ENCODE measurements around the gene KDM2B. TPM values are rescaled to one million over a fixed set of nuclear protein-coding genes. Genes with fewer than 3 reads are reported as not detected.

Gene KDM2B
- total RNA-seq, 1 donor from 2014 or later: 79.2 TPM

DNA sequence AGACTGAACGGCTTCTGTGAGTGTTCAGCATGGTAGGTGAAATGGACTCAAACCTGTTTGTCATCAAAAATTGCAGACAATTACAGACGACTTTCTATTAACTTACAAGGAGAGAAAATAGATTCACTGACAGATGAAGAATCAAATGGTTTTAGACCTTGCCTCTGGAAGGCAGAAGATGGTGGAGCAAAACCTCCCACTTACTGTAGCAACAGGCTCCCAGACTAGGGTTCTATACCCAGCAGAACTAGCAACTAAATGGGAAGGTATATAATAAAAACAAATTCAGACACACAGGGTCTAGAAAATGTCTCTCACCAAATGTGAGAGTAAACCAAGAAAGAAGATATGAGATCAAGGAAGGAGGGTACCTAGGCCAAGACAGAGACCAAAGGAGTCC lies 144.1 kb downstream of the KDM2B start:
- Mint-ChIP-seq H3K9me3 (ENCODE audit: low read depth) (peaks cover 15% of the 10 kb centered on the region), H3K36me3 (ENCODE audit: insufficient read depth) (peaks cover 55% of the 10 kb centered on the region), H3K27me3 (no peaks in the 10 kb centered on the region), H3K4me3 (ENCODE audit: low read depth) (no peak overlapping the region), H3K4me1 (ENCODE audit: low read depth) (no peaks in the 10 kb centered on the region), H3K27ac (no peak overlapping the region)
- DNase-seq (ENCODE audit: low spot score, unreplicated experiment): no peak
- TF ChIP-seq, protein P1, sequence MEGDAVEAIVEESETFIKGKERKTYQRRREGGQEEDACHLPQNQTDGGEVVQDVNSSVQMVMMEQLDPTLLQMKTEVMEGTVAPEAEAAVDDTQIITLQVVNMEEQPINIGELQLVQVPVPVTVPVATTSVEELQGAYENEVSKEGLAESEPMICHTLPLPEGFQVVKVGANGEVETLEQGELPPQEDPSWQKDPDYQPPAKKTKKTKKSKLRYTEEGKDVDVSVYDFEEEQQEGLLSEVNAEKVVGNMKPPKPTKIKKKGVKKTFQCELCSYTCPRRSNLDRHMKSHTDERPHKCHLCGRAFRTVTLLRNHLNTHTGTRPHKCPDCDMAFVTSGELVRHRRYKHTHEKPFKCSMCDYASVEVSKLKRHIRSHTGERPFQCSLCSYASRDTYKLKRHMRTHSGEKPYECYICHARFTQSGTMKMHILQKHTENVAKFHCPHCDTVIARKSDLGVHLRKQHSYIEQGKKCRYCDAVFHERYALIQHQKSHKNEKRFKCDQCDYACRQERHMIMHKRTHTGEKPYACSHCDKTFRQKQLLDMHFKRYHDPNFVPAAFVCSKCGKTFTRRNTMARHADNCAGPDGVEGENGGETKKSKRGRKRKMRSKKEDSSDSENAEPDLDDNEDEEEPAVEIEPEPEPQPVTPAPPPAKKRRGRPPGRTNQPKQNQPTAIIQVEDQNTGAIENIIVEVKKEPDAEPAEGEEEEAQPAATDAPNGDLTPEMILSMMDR (IDR thresholded peaks at IDR 0.05; ENCODE audit: unreplicated experiment): no peak

- peaks cover 52% of the 10 kb centered on the region for H3K36me3 Mint-ChIP-seq (ENCODE audit: insufficient read depth)
- H3K27ac Mint-ChIP-seq: no peak overlapping the region
- DNase-seq (ENCODE audit: low spot score, unreplicated experiment): no peak
- TF ChIP-seq, protein P1 (IDR thresholded peaks at IDR 0.05; ENCODE audit: unreplicated experiment): no peak
- no peaks in the 10 kb centered on the region for H3K27me3 Mint-ChIP-seq
- no peaks in the 10 kb centered on the region for H3K4me1 Mint-ChIP-seq (ENCODE audit: low read depth)
- no peak overlapping the region for H3K4me3 Mint-ChIP-seq (ENCODE audit: low read depth)
- H3K9me3 Mint-ChIP-seq (ENCODE audit: low read depth): peaks cover 15% of the 10 kb centered on the region
Observed at GRCh38 chr12:121432740-121433480, 147.9 kb downstream of the KDM2B start.

- Mint-ChIP-seq H3K27me3 (no peaks in the 10 kb centered on the region), H3K27ac (no peak overlapping the region), H3K36me3 (ENCODE audit: insufficient read depth) (peaks cover 38% of the 10 kb centered on the region), H3K9me3 (ENCODE audit: low read depth) (peaks cover 3% of the 10 kb centered on the region), H3K4me3 (ENCODE audit: low read depth) (no peak overlapping the region), H3K4me1 (ENCODE audit: low read depth) (no peaks in the 10 kb centered on the region)
- TF ChIP-seq, protein P1 (IDR thresholded peaks at IDR 0.05; ENCODE audit: unreplicated experiment): no peak
- no peak for DNase-seq (ENCODE audit: low spot score, unreplicated experiment)
Observed at GRCh38 chr12:121430833-121431415, 149.9 kb downstream of the KDM2B start.

DNA sequence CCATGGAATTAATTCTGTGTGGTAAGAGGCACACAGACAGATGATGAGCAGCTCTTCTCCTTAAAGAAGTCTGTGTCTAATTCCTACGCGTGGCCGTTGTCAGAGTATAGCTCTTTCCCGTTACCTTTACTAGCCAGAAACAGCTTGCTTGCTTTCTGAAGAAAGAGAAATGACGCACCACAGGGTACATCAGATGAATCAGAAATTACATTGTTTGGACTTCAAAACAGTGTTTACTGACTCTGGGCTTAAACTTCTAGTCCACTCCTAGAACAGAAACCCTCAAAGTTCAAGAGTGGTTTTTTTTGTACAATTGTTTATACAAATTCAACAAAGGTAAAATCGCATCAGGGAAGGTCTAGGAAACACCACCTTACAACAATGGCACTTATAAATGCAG lies 151.9 kb downstream of the KDM2B start:
- TF ChIP-seq, protein P1 (IDR thresholded peaks at IDR 0.05; ENCODE audit: unreplicated experiment): no peak
- peak overlapping the region; percentile 56 for H3K27ac Mint-ChIP-seq
- no peaks in the 10 kb centered on the region for H3K27me3 Mint-ChIP-seq
- H3K4me1 Mint-ChIP-seq (ENCODE audit: low read depth): no peaks in the 10 kb centered on the region
- DNase-seq (ENCODE audit: low spot score, unreplicated experiment): no peak
- H3K4me3 Mint-ChIP-seq (ENCODE audit: low read depth): no peak overlapping the region
- H3K36me3 Mint-ChIP-seq (ENCODE audit: insufficient read depth): peaks cover 29% of the 10 kb centered on the region
- no peaks in the 10 kb centered on the region for H3K9me3 Mint-ChIP-seq (ENCODE audit: low read depth)

DNA sequence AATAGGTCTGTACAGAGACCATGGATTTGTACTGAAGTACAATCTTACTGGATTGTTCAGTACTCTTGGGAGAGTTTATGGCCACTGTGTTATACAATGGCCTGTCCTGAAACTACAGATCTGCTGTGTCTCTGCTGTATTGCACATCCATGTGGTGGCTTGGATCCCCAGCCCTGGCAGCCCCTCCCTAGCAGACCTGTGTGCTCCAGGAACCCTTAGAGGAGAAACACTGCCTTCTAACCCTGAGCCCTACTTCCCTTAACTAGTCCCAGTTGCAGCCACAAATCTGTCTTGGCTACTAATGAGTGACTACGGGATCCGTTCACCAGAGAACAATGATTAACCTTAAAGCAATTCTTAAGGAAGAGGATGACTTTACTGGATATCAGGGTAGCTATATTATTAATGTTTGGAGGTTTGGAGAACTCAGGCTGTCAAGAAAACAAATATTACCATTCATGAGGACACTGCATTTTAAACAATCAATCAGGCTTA lies 153.2 kb downstream of the KDM2B start:
- no peaks in the 10 kb centered on the region for H3K4me1 Mint-ChIP-seq (ENCODE audit: low read depth)
- peaks cover 25% of the 10 kb centered on the region for H3K36me3 Mint-ChIP-seq (ENCODE audit: insufficient read depth)
- no peak overlapping the region for H3K4me3 Mint-ChIP-seq (ENCODE audit: low read depth)
- no peaks in the 10 kb centered on the region for H3K27me3 Mint-ChIP-seq
- DNase-seq (ENCODE audit: low spot score, unreplicated experiment): no peak
- H3K9me3 Mint-ChIP-seq (ENCODE audit: low read depth): no peaks in the 10 kb centered on the region
- TF ChIP-seq, protein P1 (IDR thresholded peaks at IDR 0.05; ENCODE audit: unreplicated experiment): no peak
- peak overlapping the region; percentile 71 for H3K27ac Mint-ChIP-seq

Data from progenitor cell of endocrine pancreas (in vitro differentiated cells).